Measurements from ENCODE around the gene SMAD2. TPM values are rescaled to one million over a fixed set of nuclear protein-coding genes. Genes with fewer than 3 reads are reported as not detected.

The SMAD2 gene
- total and polyA plus RNA-seq, 2 experiments from 2014 or later, result 30.9 to 90.7 TPM

GRCh38 chr18:47858607-47859006, 71.9 kb downstream of the SMAD2 start:
- H3K9me2 ChIP-seq (ENCODE audit: insufficient read depth), result no peaks in the 10 kb centered on the region
- no peak overlapping the region for H3K4me3 ChIP-seq
- no peaks in the 10 kb centered on the region for H4K20me1 ChIP-seq (replicated peaks; ENCODE audit: insufficient read depth)
- no peaks in the 10 kb centered on the region for H3K4me1 ChIP-seq (ENCODE audit: insufficient read depth)
- no peak for ATAC-seq
- no peaks in the 10 kb centered on the region for H3K27me3 ChIP-seq (ENCODE audit: insufficient read depth)
- Mint-ChIP-seq H3K9me3 (peaks cover 28% of the 10 kb centered on the region; the same call in 2 of the 3 replicates), H3K27me3 (ENCODE audit: insufficient read depth, low read depth, poor library complexity) (no peaks in the 10 kb centered on the region), H3K36me3 (ENCODE audit: low read depth) (peaks cover 74% of the 10 kb centered on the region), H3K27ac (no peak overlapping the region), H3K4me3 (no peak overlapping the region), H3K4me1 (no peaks in the 10 kb centered on the region)
- no peak for DNase-seq (ENCODE audit: low spot score)
- no peak for TF ChIP-seq ZNF331 (CRISPR knock-in tag; IDR thresholded peaks at IDR 0.05; ENCODE audit: low read depth)
- TF ChIP-seq CREB1 (CRISPR knock-in tag; IDR thresholded peaks at IDR 0.05; ENCODE audit: low read depth), result no peak
- no peak overlapping the region for H3K27ac ChIP-seq (ENCODE audit: low read depth)
- H3K36me3 ChIP-seq (ENCODE audit: insufficient read depth), result peaks cover 25% of the 10 kb centered on the region; the same call in 1 of the 2 replicates
- peaks cover 3% of the 10 kb centered on the region; the same call in 1 of the 2 replicates for H3K79me2 ChIP-seq (replicated peaks; ENCODE audit: insufficient read depth)
- H2AFZ ChIP-seq, result no peak overlapping the region
- H3K4me2 ChIP-seq, result no peak overlapping the region
- H3F3A ChIP-seq (replicated peaks; ENCODE audit: low read depth), result no peaks in the 10 kb centered on the region

DNA sequence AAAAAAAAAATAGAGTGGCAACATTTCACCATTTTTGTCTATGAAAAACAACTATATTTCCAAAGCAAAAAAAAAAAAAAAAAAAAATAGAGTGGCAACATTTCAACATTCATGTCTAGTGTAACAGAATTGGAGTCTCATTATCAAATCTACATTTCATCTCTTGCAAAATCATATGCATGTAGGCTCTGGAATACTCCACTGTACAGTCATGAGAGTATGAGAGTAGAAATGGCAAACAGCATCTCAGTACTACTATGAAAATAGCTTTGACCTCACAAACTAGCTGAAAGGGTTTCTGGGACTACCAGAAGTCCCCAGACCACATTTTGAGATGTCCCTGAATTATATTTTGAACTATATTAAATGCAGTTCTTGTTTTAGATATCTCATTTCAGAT, 82.8 kb downstream of the SMAD2 start:
- no peaks in the 10 kb centered on the region for H4K20me1 ChIP-seq (replicated peaks; ENCODE audit: insufficient read depth)
- Mint-ChIP-seq H3K4me1 (no peaks in the 10 kb centered on the region), H3K27me3 (ENCODE audit: insufficient read depth, low read depth, poor library complexity) (peaks cover 2% of the 10 kb centered on the region), H3K27ac (no peak overlapping the region), H3K9me3 (no peaks in the 10 kb centered on the region), H3K36me3 (ENCODE audit: low read depth) (peaks cover 28% of the 10 kb centered on the region), H3K4me3 (no peak overlapping the region)
- H3K9me2 ChIP-seq (ENCODE audit: insufficient read depth), result no peaks in the 10 kb centered on the region
- TF ChIP-seq ZNF114 (CRISPR knock-in tag; IDR thresholded peaks at IDR 0.05) (no peak), NANOG (IDR thresholded peaks at IDR 0.05; ENCODE audit: borderline replicate concordance) (no peak), POLR2AphosphoS5 (IDR thresholded peaks at IDR 0.05; ENCODE audit: low read depth) (no peak), JUNB (IDR thresholded peaks at IDR 0.05; ENCODE audit: unreplicated experiment) (no peak), EZH2phosphoT487 (IDR thresholded peaks at IDR 0.05; ENCODE audit: unreplicated experiment) (no peak), STAT1 (IDR thresholded peaks at IDR 0.05; ENCODE audit: unreplicated experiment) (no peak), REST (IDR thresholded peaks at IDR 0.05; ENCODE audit: unreplicated experiment) (no peak)
- TF ChIP-seq, protein P1, sequence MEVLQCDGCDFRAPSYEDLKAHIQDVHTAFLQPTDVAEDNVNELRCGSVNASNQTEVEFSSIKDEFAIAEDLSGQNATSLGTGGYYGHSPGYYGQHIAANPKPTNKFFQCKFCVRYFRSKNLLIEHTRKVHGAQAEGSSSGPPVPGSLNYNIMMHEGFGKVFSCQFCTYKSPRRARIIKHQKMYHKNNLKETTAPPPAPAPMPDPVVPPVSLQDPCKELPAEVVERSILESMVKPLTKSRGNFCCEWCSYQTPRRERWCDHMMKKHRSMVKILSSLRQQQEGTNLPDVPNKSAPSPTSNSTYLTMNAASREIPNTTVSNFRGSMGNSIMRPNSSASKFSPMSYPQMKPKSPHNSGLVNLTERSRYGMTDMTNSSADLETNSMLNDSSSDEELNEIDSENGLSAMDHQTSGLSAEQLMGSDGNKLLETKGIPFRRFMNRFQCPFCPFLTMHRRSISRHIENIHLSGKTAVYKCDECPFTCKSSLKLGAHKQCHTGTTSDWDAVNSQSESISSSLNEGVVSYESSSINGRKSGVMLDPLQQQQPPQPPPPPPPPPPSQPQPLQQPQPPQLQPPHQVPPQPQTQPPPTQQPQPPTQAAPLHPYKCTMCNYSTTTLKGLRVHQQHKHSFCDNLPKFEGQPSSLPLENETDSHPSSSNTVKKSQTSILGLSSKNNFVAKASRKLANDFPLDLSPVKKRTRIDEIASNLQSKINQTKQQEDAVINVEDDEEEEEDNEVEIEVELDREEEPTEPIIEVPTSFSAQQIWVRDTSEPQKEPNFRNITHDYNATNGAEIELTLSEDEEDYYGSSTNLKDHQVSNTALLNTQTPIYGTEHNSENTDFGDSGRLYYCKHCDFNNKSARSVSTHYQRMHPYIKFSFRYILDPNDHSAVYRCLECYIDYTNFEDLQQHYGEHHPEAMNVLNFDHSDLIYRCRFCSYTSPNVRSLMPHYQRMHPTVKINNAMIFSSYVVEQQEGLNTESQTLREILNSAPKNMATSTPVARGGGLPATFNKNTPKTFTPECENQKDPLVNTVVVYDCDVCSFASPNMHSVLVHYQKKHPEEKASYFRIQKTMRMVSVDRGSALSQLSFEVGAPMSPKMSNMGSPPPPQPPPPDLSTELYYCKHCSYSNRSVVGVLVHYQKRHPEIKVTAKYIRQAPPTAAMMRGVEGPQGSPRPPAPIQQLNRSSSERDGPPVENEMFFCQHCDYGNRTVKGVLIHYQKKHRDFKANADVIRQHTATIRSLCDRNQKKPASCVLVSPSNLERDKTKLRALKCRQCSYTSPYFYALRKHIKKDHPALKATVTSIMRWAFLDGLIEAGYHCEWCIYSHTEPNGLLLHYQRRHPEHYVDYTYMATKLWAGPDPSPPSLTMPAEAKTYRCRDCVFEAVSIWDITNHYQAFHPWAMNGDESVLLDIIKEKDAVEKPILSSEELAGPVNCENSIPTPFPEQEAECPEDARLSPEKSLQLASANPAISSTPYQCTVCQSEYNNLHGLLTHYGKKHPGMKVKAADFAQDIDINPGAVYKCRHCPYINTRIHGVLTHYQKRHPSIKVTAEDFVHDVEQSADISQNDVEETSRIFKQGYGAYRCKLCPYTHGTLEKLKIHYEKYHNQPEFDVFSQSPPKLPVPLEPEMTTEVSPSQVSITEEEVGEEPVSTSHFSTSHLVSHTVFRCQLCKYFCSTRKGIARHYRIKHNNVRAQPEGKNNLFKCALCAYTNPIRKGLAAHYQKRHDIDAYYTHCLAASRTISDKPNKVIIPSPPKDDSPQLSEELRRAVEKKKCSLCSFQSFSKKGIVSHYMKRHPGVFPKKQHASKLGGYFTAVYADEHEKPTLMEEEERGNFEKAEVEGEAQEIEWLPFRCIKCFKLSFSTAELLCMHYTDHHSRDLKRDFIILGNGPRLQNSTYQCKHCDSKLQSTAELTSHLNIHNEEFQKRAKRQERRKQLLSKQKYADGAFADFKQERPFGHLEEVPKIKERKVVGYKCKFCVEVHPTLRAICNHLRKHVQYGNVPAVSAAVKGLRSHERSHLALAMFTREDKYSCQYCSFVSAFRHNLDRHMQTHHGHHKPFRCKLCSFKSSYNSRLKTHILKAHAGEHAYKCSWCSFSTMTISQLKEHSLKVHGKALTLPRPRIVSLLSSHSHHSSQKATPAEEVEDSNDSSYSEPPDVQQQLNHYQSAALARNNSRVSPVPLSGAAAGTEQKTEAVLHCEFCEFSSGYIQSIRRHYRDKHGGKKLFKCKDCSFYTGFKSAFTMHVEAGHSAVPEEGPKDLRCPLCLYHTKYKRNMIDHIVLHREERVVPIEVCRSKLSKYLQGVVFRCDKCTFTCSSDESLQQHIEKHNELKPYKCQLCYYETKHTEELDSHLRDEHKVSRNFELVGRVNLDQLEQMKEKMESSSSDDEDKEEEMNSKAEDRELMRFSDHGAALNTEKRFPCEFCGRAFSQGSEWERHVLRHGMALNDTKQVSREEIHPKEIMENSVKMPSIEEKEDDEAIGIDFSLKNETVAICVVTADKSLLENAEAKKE (CRISPR knock-in tag; IDR thresholded peaks at IDR 0.05), result no peak
- TF ChIP-seq, protein P2, sequence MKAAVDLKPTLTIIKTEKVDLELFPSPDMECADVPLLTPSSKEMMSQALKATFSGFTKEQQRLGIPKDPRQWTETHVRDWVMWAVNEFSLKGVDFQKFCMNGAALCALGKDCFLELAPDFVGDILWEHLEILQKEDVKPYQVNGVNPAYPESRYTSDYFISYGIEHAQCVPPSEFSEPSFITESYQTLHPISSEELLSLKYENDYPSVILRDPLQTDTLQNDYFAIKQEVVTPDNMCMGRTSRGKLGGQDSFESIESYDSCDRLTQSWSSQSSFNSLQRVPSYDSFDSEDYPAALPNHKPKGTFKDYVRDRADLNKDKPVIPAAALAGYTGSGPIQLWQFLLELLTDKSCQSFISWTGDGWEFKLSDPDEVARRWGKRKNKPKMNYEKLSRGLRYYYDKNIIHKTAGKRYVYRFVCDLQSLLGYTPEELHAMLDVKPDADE (IDR thresholded peaks at IDR 0.05), result no peak
- H2AFZ ChIP-seq, result no peak overlapping the region
- no peak for DNase-seq (ENCODE audit: low spot score)
- H3K27ac ChIP-seq (ENCODE audit: low read depth), result no peak overlapping the region
- no peak overlapping the region for H3K4me2 ChIP-seq
- H3K27me3 ChIP-seq (ENCODE audit: insufficient read depth), result no peaks in the 10 kb centered on the region
- H3K79me2 ChIP-seq (replicated peaks; ENCODE audit: insufficient read depth), result no peaks in the 10 kb centered on the region
- no peaks in the 10 kb centered on the region for H3K4me1 ChIP-seq (ENCODE audit: insufficient read depth)
- H3K36me3 ChIP-seq (ENCODE audit: insufficient read depth), result peaks cover 20% of the 10 kb centered on the region; the same call in 1 of the 2 replicates
- H3F3A ChIP-seq (replicated peaks; ENCODE audit: low read depth), result 0 out of 2 replicates have a peak, but pooled peaks cover 2% of the 10 kb centered on the region
- H3K4me3 ChIP-seq, result no peak overlapping the region
- ATAC-seq, result no peak

Data from GM23338 (cell line).